Limb (tissue), 2 donors: Measurements from ENCODE around the gene CBS.
"Not testable (repeated sequence)": the region's sequence is repeated elsewhere in the genome, so short reads cannot be mapped to it uniquely, and the experiment has no call there.

Experiments used
- DNase-seq, 2 donors: peaks; one replicate each; pipeline ENCODE4 v3.0.0-alpha.2; 2016; ENCODE audit errors: extremely low spot score in 2 of 2

Gene CBS

DNA sequence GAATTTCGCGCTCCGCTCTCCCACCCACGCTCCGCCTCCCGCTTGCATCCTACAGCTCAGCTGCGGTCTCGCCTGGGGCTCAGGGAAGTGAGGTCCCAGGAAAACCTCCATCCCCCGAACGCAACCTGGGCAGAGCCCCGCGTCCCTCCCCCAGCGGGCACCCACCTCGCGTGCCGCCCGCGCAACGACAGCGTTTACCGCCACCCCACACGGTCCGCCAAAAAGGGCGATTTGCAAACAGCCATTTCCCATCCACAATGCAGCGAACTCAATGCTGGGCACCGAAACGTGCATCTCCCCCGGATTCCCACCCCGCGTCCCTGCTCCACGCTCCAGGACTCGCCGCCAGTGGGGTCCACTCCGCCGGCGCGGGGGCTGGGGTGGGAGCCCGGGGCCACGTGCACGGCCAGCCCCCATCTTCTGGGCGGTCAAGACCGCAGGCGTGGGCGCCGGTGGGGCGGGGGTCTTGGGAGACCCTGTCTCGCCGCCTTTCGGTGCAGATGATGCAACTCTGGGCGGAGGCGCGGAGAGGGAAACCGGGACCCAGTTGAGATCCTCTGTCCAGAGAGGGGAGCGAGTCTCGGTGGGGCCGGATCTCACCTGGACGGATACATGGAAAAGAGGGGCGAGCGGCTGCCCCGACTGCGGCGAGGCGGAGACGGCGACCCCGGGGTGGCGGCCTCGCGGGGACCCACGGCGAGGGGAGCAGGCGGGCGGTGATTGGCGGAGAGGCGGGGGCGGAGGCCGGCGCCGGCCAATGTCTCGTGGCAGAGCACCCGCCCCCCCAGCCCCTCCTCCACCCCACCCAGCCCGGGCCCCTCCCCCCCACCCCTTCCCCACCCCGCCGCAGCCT lies at the start of gene CBS:
Gene CBS, minus strand, starts transcription at position 666 of the 853 bp plus-strand sequence. CDS start 3,642 bp downstream, outside the sequence.
- DNase-seq = not testable (repeated sequence)

DNA sequence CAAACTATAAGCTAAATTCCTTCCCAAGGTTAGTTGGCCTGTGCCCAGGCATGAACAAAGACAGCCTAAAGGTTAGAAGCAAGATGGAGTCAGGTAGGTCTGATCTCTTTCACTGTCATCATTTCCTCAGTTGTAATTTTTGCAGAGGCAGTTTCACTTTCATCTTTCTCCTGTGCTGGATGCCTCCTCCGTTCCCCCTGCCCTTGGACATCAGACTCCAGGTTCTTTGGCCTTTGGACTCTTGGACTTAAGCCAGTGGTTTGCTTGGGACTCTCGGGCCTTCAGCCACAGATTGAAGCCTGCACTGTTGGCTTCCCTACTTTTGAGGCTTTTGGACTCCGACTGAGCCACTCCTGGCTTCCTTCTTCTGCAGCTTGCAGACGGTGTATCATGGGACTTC lies 40.3 kb upstream of the CBS start:
- DNase-seq = not testable (repeated sequence)

DNA sequence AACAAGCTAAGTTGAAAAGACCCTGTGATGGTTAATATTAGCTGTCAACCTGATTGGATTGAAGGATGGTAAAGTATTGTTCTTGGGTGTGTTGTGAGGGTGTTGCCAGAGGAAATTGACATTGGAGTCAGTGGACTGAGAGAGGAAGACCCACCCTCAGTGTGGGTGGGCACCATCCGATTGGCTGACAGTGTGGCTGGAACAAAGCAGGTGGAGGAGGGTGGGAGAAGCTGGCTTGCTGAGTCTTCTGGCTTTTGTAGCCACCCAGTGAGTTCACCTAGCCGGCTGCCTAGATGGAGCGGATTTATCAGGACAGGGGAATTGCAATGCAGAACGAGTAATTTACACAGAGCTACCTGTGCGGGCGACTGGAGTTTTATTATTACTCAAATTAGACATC lies 38.8 kb upstream of the CBS start:
- DNase-seq = not testable (repeated sequence)

DNA sequence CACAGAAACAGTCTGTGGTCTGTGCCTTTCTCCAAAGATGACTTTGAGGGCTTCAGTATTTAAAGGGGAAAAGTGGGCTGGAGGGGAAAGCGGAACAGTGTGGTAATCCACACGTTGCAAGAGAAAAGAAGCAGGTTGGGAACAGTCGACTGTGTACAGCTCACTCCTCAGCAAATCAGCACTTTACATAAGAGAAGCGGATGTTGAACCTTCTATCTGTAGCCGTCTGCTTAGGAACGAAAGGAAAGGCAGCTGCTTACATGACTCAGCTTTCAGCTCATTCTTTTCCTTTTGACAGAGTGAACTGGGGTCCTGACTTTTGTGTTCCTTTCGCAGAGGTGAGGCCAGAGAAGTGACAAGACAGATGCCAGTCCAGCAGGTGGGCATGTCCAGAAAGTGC lies 33.4 kb upstream of the CBS start:
- DNase-seq = not testable (repeated sequence)

DNA sequence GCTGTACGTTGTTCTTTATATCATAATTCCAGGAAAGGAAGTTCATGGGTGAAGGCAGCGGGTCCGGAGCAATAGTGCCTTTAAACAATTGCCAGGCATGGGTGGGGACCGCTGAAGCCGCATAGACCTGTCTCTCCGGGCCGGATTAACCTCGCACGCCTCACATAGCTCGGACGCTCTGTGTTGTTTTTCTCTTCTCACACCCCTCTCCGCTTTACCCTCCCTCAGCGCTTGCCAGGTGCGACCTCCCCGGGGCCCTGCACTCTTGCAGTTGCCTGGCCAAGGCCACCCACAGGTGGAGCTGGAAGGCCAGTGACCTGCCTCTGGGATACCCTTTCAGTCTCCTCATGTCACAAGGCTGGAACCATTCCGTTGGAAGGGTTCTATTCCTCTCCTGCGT lies 32.5 kb upstream of the CBS start:
- not testable (repeated sequence) for DNase-seq

DNA sequence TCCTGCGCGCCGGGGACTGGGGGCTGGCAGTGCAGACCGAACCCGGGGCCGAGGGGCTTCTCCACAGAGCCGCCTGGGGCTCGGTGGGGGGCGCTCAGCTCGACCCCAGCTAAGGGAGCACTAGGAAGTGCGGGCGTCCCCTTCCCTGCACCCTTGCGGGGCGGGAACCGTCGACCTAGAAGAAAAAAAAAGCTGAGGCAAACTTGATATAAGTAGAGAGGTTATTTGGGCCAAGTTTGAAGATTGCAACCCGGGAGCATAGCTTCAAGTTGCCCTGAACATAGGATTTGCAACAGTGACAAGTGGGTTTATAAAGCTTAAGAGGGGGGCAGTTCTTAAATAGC lies 32.1 kb upstream of the CBS start:
- DNase-seq = not testable (repeated sequence)

- DNase-seq = not testable (repeated sequence)
These were observed 31.5 kb upstream of the CBS start, which contains the start of gene U2AF1 for GRCh38 chr21:43106965-43107793. Gene U2AF1, minus strand, starts transcription at chr21:43107570. Its CDS starts 76 bp downstream, at chr21:43107494.

DNA sequence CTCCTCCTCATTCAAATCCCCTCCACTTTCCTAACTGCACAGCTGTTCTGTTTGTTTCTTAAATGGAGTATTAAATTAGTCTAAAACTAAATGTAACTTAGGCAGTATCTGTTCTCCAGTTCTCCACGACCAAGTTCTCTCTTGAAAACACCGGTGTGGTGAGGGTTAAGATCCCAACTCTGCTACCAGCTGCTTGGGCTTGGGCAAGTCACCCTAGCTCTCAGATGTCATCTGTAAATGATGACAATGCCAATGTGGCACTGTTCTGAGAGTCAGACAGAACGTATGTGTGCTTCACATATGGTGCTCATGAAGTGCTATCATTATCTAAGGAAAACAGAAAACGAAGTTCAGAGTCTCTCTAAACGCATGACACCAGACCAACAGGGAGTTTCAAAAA lies 29.0 kb upstream of the CBS start:
- DNase-seq = not testable (repeated sequence)

DNA sequence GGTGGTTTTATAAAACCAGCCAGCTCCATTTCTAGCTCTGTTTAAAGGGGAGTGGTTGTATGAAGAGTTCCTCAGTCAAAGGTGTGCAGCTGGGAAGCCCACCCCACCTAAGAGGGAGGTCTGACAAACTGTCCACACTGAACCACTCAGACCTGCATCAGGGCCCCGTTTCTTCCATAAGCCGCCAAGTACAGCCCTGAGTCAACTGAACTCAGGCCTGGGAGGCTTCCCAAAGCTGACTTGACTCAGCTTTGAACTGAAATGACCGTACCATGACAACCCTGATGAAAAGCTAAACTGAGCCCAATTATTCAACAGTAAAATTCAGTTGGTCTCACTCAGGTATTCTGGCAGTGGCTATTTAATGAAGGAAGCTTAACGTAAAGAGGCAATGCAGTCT lies 26.6 kb upstream of the CBS start:
- DNase-seq = not testable (repeated sequence)

DNA sequence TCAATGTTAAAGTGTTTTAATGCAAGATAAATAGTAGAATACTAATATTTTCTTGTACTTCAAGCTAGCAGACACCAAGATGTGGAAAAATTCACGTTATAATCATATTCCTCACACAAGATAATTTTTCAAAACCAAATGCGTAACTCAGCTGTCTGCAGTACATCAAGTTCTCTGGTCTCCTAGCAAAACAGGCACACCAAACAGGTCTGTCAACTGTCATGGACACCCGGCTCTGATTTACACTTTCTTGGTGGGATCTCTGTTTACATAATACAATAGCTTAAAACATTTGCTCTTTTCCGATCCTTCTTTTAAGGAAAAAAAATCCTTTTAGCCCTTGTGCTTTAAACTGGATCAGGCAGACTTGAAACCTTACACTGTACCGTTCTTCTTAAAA lies 26.0 kb upstream of the CBS start:
- DNase-seq = not testable (repeated sequence)

DNA sequence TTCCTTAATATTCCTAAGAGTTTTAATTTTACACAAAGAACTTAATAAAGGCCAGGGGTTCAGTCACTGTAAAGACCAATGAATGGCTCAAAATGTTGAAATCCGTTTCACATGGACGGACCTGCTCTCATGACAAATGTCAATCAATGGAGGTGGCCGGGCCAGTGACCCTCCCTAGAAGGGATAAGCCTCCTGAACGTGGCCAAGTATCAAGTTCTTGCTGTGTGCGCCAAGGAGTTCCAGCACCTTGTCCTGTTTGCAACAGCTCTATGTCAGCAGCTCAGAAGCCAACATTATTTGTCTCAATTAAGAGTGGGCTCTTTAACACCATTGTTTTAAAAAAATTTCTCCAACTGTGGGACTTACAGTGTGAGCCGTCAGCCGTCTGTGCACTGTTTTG lies 25.4 kb upstream of the CBS start:
- not testable (repeated sequence) for DNase-seq

- DNase-seq = not testable (repeated sequence)
These were observed 16.5 kb upstream of the CBS start for GRCh38 chr21:43091979-43092614.

GRCh38 chr21:43090947-43091346 lies 15.3 kb upstream of the CBS start:
- DNase-seq = not testable (repeated sequence)

DNA sequence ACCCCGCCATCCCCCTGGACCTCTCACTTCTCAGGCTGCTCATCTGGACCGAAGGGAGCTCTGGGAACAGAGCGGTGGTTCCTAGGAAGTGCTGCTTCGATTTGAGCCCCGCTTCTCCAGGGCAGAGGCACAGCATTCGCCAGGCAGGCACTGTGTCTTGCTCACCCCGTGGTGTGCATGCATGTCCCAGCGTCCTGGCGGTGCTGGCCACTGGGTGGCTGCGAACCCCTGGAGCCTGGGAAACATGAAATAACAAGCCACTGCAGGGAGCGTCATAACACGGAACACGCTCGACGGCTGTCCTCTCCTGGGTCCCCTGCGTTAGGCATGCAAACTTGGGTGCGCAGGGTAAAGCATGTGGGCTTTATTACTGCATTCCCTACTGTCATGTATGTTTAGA lies 13.8 kb upstream of the CBS start:
- DNase-seq = not testable (repeated sequence)

DNA sequence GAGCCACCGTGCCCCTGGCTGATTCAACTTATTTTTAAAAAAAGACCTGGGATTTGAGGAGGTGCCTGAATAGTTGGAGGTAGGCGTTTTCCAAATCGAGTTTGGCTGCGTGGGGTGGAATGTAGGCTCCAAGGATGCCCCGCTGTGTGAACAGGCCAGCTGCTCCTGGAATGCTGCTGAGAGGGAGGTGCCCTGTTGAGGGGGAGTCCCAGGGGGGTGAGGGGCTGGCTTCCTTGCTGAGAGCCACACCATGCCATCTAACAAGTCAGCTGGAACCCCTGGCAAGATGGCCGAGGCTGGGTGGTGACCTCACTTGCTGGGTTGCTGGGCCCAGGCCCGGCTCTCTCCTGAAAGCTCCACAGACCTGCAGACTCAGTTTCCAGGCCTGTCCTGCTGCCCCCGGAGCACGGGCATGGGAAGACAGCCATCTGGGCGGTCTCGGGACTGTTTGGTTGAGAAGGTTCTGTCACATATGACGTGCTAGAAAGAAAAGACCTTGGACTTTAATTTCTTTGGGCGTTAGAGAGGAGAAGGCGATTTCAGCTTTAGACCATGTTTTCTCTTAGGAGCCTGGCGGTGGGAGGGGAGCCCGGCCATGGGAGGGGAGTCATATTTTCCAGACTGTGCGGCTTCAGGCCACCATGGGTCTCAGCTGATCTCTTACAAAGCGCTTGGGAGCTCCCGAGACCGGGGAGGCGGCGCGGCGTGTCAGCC lies 7.1 kb upstream of the CBS start:
- not testable (repeated sequence) for DNase-seq

DNA sequence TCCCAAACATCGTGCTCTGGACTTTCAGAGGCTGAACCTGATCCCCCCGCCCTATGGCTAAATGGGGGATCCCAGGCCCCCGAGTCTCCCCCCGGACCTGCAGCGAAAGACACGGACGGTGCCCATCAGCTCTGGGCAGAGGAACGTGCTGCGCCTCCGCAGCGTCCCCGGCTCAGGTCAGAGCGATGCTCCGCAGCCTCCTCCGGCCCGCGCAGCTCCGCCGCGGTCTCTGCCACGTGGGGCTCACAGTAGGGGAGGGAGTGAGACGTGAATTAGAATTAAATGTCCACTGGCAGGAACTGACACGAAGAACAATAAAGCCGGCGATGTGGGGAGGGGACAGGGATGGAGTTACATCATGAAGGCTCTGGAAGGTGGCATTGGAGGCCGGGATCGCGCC lies 1.0 kb upstream of the CBS start:
- not testable (repeated sequence) for DNase-seq

- DNase-seq = not testable (repeated sequence)
These were observed 495 bp upstream of the CBS start for GRCh38 chr21:43076023-43076637.

- DNase-seq = not testable (repeated sequence)
These were observed 1.1 kb downstream of the CBS start for GRCh38 chr21:43074401-43075169.

- not testable (repeated sequence) for DNase-seq
These were observed 2.9 kb downstream of the CBS start for GRCh38 chr21:43072742-43073141.

GRCh38 chr21:43069682-43070081 lies 6.0 kb downstream of the CBS start:
- DNase-seq = not testable (repeated sequence)
